ENCODE data around the gene SRP68.

DNA sequence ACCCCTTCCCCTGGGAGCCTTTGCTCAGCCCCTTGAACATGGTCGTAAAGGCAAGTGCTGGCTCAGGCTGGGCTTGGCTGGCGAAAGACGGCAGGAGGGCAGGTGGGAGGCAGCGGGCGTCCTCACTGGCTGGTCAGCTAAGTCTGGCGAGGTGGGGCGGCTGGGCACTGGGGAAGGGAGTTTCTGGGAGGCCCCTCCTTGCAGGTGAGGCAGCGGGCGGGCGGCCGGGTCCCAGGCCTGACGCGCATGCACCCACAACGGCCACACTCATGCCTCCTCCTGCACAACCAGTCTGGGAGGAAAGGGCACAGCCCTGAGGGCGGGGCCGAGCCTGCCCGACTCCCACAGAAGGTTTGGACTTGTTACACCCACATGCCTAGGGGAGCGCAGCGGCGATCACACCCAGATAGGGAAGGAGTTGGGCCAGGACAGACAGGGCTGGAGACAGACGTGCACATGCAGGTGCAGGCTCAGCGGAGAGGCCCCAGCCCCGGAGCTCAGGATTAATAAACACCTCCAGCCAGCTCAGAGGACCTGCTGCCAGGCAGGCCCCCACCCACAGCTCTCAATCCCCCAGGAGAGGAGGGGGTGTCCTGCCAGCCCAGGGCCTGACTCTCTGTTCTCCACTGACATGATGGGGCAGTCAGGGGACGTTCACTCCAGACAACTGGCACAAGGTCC, 45.0 kb downstream of the SRP68 start, which contains the start of gene EVPL:
- TF ChIP-seq HNF4G (IDR thresholded peaks at IDR 0.05) (no peak), EGR1 (IDR thresholded peaks at IDR 0.05; ENCODE audit: low read depth in 2 of 2) (no peak), RAD21 (IDR thresholded peaks at IDR 0.05) (no peak), GABPA (IDR thresholded peaks at IDR 0.05 in 1 of 2, conservative IDR thresholded peaks at IDR 0.05 in 1 of 2) (no peak), TAF1 (conservative IDR thresholded peaks at IDR 0.05) (no peak), MAX (IDR thresholded peaks at IDR 0.05) (no peak), HNF4A (conservative IDR thresholded peaks at IDR 0.05) (no peak), YY1 (IDR thresholded peaks at IDR 0.05) (no peak), JUND (IDR thresholded peaks at IDR 0.05) (no peak), SP1 (IDR thresholded peaks at IDR 0.05) (no peak), REST (IDR thresholded peaks at IDR 0.05) (no peak), RXRA (IDR thresholded peaks at IDR 0.05) (no peak), ZBTB33 (IDR thresholded peaks at IDR 0.05) (no peak)
- TF ChIP-seq, protein P1, sequence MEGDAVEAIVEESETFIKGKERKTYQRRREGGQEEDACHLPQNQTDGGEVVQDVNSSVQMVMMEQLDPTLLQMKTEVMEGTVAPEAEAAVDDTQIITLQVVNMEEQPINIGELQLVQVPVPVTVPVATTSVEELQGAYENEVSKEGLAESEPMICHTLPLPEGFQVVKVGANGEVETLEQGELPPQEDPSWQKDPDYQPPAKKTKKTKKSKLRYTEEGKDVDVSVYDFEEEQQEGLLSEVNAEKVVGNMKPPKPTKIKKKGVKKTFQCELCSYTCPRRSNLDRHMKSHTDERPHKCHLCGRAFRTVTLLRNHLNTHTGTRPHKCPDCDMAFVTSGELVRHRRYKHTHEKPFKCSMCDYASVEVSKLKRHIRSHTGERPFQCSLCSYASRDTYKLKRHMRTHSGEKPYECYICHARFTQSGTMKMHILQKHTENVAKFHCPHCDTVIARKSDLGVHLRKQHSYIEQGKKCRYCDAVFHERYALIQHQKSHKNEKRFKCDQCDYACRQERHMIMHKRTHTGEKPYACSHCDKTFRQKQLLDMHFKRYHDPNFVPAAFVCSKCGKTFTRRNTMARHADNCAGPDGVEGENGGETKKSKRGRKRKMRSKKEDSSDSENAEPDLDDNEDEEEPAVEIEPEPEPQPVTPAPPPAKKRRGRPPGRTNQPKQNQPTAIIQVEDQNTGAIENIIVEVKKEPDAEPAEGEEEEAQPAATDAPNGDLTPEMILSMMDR (IDR thresholded peaks at IDR 0.05; ENCODE audit: low read depth, low read length, missing input control), result no peak
